Activated CD4-positive, alpha-beta T cell treated with anti-CD3 and anti-CD28 coated beads, Interleukin-2, amount 50 U/mL, for 16 hours (primary cell): ENCODE results near the gene TECR.
"Not testable (repeated sequence)": the region's sequence is repeated elsewhere in the genome, so short reads cannot be mapped to it uniquely, and the experiment has no call there.

Source experiments
- DNase-seq: peaks from one replicate; pipeline ENCODE4 v3.0.0-alpha.2; 2020

The TECR gene

GRCh38 chr19:14529254-14530004, at the start of gene TECR:
Gene TECR (plus strand): TSS chr19:14529594. CDS start chr19:14529697, 103 bp downstream.
- peak; percentile 100 for DNase-seq

GRCh38 chr19:14479975-14480699, 49.3 kb upstream of the TECR start:
- peak; percentile 69 for DNase-seq

- no peak for DNase-seq
Observed at GRCh38 chr19:14480700-14481079, 48.7 kb upstream of the TECR start.

GRCh38 chr19:14482172-14482941, 47.0 kb upstream of the TECR start:
- DNase-seq, result no peak

GRCh38 chr19:14487370-14488125, 41.8 kb upstream of the TECR start:
- DNase-seq, result no peak

GRCh38 chr19:14492756-14493337, 36.5 kb upstream of the TECR start:
- no peak for DNase-seq

GRCh38 chr19:14494411-14494810, 35.0 kb upstream of the TECR start:
- DNase-seq, result no peak

- no peak for DNase-seq
Observed at GRCh38 chr19:14494910-14495671, 34.3 kb upstream of the TECR start.

- no peak for DNase-seq
Observed at GRCh38 chr19:14495672-14496028, 33.7 kb upstream of the TECR start.

- peak; percentile 84 for DNase-seq
Observed at GRCh38 chr19:14496029-14496833, 33.2 kb upstream of the TECR start, which contains the start of gene GIPC1. Gene GIPC1 (minus strand): TSS chr19:14496127. CDS start chr19:14482976, 13,151 bp downstream.

GRCh38 chr19:14496834-14497227, 32.6 kb upstream of the TECR start:
- no peak for DNase-seq

GRCh38 chr19:14497228-14497921, 32.0 kb upstream of the TECR start:
- no peak for DNase-seq

- DNase-seq, result no peak
Observed at GRCh38 chr19:14502334-14503092, 26.9 kb upstream of the TECR start.

GRCh38 chr19:14503285-14503684, 26.1 kb upstream of the TECR start:
- no peak for DNase-seq

- DNase-seq, result not testable (repeated sequence)
Observed at GRCh38 chr19:14504575-14504974, 24.8 kb upstream of the TECR start.

- peak; percentile 82 for DNase-seq
Observed at GRCh38 chr19:14505488-14506239, 23.7 kb upstream of the TECR start.

GRCh38 chr19:14507704-14508542, 21.5 kb upstream of the TECR start:
- no peak for DNase-seq
